Transverse colon (tissue), 4 donors: ENCODE data around the gene TIMM22.

Experiments
- CTCF ChIP-seq, 5 experiments: fragments of 200-600 bp in 3 of 5; fragments of 450-650 bp in 2 of 5; sonication (generic) in 3 of 5; IDR thresholded peaks; 1 replicate in 2 of 5; 2 replicates in 3 of 5; pipeline ENCODE4 v1.5.1; 2016 to 2017; ENCODE audit warnings: antibody characterized with exemption in 5 of 5, inconsistent platforms in 3 of 5, mild to moderate bottlenecking in 2 of 5, moderate library complexity in 1 of 5
- EP300 ChIP-seq: sonication (generic); formaldehyde crosslinking; IDR thresholded peaks from one replicate; pipeline ENCODE4 v1.6.1; 2017; ENCODE audit warnings: antibody characterized with exemption, low read depth
- POLR2A ChIP-seq: fragments of 450-650 bp; IDR thresholded peaks from one replicate; pipeline ENCODE4 v1.6.1; 2016; ENCODE audit warnings: antibody characterized with exemption, mild to moderate bottlenecking, moderate library complexity
- POLR2AphosphoS5 ChIP-seq, 3 donors: sonication (generic); formaldehyde crosslinking; IDR thresholded peaks; one replicate each; pipeline ENCODE4 v1.6.1; 2016; ENCODE audit warnings: antibody characterized with exemption in 3 of 3

DNA sequence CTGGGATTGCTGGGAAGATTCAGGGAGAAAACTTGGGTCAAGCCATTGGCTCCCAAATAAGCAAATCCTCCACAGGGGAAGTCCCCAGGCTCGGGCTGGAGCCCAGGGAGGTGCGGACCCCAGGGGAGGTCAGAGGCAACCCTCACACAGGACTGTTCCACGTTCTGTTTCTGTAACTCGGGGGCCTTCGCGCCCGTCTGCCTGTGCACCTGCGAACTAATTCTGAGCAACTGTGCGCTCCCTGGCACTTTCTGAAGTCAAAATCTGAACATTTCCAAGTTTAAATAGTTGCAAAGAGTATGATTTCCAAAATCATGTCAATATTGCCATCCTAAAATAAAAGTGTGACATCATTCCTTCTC is 16.8 kb downstream of the TIMM22 start:
- TF ChIP-seq POLR2A, result no peak
- no peak for TF ChIP-seq POLR2AphosphoS5 (IDR thresholded peaks at IDR 0.05)
- no peak for TF ChIP-seq CTCF (IDR thresholded peaks at IDR 0.05)
- TF ChIP-seq EP300, result no peak
